Activated naive CD4-positive, alpha-beta T cell treated with anti-CD3 and anti-CD28 coated beads for 36 hours (primary cell): Measurements from ENCODE around the gene HDHD3. TPM values are rescaled to one million over a fixed set of nuclear protein-coding genes. Genes with fewer than 3 reads are reported as not detected.
"Not testable (repeated sequence)": the region's sequence is repeated elsewhere in the genome, so short reads cannot be mapped to it uniquely, and the experiment has no call there.

ENCODE experiments used
- CTCF ChIA-PET: fragments of 350-600 bp; sonication (Branson Sonifier 250); formaldehyde crosslinking; loops from one replicate; lab custom pipeline; 2021; ENCODE audit warnings: antibody characterized with exemption; lab: Charles Lee
- DNase-seq: peaks from one replicate; pipeline ENCODE4 v3.0.0-alpha.2; 2020
- H3K27ac Mint-ChIP-seq: one replicate; pipeline ENCODE4 v1.8.0; 2021; ENCODE audit warnings: mild to moderate bottlenecking, mixed read lengths
- H3K27me3 Mint-ChIP-seq: one replicate; pipeline ENCODE4 v1.8.0; 2021; ENCODE audit warnings: low read depth, mixed read lengths
- H3K36me3 Mint-ChIP-seq: one replicate; pipeline ENCODE4 v1.8.0; 2021; ENCODE audit warnings: low read depth, mixed read lengths
- H3K4me1 Mint-ChIP-seq: one replicate; pipeline ENCODE4 v1.8.0; 2021; ENCODE audit warnings: low read depth, mixed read lengths
- H3K4me3 Mint-ChIP-seq: one replicate; pipeline ENCODE4 v1.8.0; 2021; ENCODE audit warnings: mild to moderate bottlenecking, moderate library complexity, mixed read lengths
- H3K9me3 Mint-ChIP-seq: one replicate; pipeline ENCODE4 v1.8.0; 2021; ENCODE audit warnings: mixed read lengths
- intact Hi-C: fragments of 100-400 bp; cut with micrococcal nuclease; formaldehyde crosslinking; loops from one replicate; pipeline ENCODE4 v1.15.1; 2023
- total RNA-seq, 2 experiments: library from RNA; stranded (reverse); gene quantifications; one replicate each; pipeline ENCODE4 v1.2.3, GENCODE V29; 2021

Gene HDHD3, protein sequence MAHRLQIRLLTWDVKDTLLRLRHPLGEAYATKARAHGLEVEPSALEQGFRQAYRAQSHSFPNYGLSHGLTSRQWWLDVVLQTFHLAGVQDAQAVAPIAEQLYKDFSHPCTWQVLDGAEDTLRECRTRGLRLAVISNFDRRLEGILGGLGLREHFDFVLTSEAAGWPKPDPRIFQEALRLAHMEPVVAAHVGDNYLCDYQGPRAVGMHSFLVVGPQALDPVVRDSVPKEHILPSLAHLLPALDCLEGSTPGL
- total RNA-seq = 1 to 10 TPM; 8.9 to 9.5 TPM

DNA sequence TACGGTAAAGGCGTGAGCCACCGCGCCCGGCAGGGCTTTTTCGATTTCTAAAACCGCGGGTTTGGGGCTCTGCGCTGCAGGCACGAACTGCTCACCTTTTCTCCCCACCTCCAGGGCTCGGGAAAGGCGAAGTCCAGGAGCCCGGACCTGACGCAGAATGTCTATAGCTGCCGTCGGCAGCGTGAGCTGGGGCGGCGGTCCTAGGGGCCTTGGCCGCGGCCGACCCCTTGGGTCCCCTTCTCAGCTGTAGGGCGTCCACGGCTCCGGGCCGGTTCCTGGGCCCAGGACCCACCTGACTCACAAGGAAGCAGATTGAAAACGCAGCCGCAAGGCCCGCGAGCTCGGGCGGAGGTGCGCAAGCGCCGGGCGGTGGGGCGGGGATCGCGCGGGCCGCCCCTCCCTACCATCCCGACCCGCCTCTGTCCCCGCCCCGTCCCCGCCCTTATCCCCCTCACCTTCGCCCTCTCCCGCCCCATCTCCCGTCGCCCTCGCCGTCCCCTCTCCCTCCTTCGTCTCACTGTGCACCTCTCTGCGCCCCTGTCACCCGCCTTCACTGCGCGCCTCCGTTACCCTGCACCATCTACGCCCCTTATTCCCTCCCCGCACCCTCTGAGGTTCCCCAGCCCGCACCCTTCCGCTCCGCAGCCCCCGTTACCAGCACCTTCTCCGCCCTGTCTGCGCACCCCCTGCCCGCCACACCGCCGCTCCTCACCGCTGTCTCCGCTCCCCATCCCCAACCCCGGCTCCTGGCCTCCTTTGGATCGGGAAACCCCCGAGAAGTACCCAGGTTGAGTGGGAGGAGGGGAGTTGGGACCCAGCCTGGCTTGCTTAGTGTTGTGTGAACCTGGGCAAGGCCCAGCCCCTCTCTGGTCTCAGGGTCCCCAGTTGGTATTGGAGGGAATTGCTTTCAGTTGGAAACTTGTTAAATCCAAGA lies at the start of gene HDHD3:
Gene HDHD3, minus strand, starts transcription at position 353 of the 934 bp plus-strand sequence. CDS start 2,632 bp downstream, outside the sequence.
- intact Hi-C loops = loop anchor here (1.0 to 2.0 kb wide), 7 partner anchors 24 to 156 kb away; partner anchors contain the start of genes ALAD, C9orf43, CDC26 and FKBP15
- H3K27ac Mint-ChIP-seq = peak within 1 kb of the TSS; percentile 77
- H3K4me3 Mint-ChIP-seq = peak within 1 kb of the TSS; percentile 81
- peaks cover 17% of the 10 kb centered on the region for H3K4me1 Mint-ChIP-seq
- no peaks in the 10 kb centered on the region for H3K9me3 Mint-ChIP-seq
- H3K27me3 Mint-ChIP-seq = no peaks in the 10 kb centered on the region
- CTCF ChIA-PET = interaction anchor here (1.1 to 1.4 kb wide), 3 partner anchors 14 to 102 kb away, joined by 3 read pairs; partner anchors contain the start of genes CDC26 and PRPF4
- DNase-seq = peak; percentile 82
- H3K36me3 Mint-ChIP-seq = peaks cover 13% of the 10 kb centered on the region

DNA sequence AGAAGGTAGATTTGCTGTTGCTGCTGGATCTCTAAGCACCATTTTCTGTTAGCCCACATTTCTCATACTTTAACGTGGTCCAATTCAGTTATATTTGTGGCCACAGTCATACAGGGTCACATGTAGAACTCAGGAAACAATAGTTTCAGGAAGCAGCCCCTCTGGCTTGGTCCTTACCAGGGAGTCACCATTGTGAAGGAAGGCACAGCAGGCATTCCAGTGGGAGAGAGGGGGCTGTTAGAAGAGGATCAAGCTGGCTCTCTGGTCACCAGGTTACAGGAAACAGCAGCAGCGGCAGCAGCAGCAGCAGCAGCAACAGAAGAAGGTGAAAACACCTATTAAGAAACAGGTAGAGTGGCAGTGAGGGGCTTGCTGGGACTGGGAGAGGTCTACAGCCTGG lies 48.3 kb upstream of the HDHD3 start:
- H3K9me3 Mint-ChIP-seq = no peaks in the 10 kb centered on the region
- no peak overlapping the region for H3K27ac Mint-ChIP-seq
- CTCF ChIA-PET = no interaction called here

DNA sequence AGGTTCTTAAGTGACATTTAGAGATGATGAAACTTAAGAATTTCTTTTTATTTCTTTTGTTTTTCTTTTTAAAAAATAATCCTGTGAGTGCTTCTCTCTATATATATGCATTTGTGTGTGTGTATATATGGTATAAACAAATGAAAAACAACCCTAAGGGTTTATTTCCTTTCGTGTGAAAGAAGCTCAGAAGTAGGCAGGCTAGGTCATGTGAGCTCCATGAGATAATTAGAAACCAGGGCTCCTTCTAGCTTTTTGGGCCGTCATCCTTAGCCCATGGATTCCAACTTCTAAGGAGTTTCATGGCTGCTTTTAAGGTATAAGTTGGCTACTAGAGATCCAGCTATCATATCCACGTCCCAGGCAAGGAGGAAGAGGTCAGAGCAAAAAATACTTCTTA lies 44.9 kb upstream of the HDHD3 start:
- H3K27me3 Mint-ChIP-seq = peaks cover 4% of the 10 kb centered on the region

More for the DNA sequence above, 48.3 kb upstream of the HDHD3 start:
- H3K27me3 Mint-ChIP-seq = peaks cover 4% of the 10 kb centered on the region
- no peak overlapping the region for H3K4me3 Mint-ChIP-seq
- H3K4me1 Mint-ChIP-seq = no peaks in the 10 kb centered on the region
- DNase-seq = no peak
- intact Hi-C loops = no loop called here
- no peaks in the 10 kb centered on the region for H3K36me3 Mint-ChIP-seq

GRCh38 chr9:113417370-113417769 lies 40.6 kb upstream of the HDHD3 start:
- Mint-ChIP-seq H3K4me1 (no peaks in the 10 kb centered on the region), H3K27ac (no peak overlapping the region), H3K9me3 (no peaks in the 10 kb centered on the region), H3K36me3 (no peaks in the 10 kb centered on the region), H3K27me3 (no peaks in the 10 kb centered on the region), H3K4me3 (no peak overlapping the region)
- DNase-seq = no peak
- intact Hi-C loops = no loop called here
- CTCF ChIA-PET = no interaction called here

More for the DNA sequence above, 44.9 kb upstream of the HDHD3 start:
- Mint-ChIP-seq H3K9me3 (no peaks in the 10 kb centered on the region), H3K27ac (no peak overlapping the region), H3K36me3 (no peaks in the 10 kb centered on the region), H3K4me1 (no peaks in the 10 kb centered on the region), H3K4me3 (no peak overlapping the region)
- intact Hi-C loops = no loop called here
- CTCF ChIA-PET = interaction anchor here (0.7 to 1.5 kb wide), 3 partner anchors 12 to 167 kb away, joined by 3 to 4 read pairs (median 3); partner anchors contain the start of genes ALAD and POLE3
- DNase-seq = no peak

DNA sequence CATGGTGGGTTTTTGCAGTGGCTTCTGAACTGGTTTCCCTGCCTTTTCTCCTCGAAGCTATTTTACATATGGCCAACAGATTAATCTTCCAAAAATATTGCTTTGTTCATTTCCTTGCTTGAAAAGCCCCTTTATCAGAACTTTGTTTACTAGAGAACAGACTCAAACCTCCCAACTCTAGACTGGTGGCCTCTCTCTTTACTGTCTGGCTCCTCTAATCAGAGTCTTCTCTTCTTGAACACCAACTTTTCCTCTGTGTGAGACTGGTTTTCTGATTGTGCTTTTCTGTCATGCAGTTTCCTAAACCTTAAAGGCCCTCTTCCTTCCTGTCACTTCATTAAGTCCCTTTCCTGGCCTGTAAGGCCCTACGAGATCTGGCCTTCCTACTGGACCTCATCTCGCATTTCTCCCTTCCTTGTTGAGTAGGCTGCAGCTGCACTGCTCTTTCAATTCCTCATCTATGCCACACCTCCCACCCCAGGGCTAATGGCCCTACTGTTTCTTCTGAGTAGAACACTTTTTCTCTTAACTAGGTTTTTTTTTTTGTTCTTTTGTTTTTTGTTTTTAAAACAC lies 39.4 kb upstream of the HDHD3 start:
- CTCF ChIA-PET = interaction anchor here (1.2 kb wide), 1 partner anchor 167 kb away, joined by 3 read pairs; no protein-coding TSS in a partner anchor
- H3K4me1 Mint-ChIP-seq = peaks cover 6% of the 10 kb centered on the region
- H3K27me3 Mint-ChIP-seq = no peaks in the 10 kb centered on the region
- no peaks in the 10 kb centered on the region for H3K36me3 Mint-ChIP-seq
- no peaks in the 10 kb centered on the region for H3K9me3 Mint-ChIP-seq
- H3K27ac Mint-ChIP-seq = no peak overlapping the region
- no peak overlapping the region for H3K4me3 Mint-ChIP-seq
- intact Hi-C loops = no loop called here
- DNase-seq = no peak

DNA sequence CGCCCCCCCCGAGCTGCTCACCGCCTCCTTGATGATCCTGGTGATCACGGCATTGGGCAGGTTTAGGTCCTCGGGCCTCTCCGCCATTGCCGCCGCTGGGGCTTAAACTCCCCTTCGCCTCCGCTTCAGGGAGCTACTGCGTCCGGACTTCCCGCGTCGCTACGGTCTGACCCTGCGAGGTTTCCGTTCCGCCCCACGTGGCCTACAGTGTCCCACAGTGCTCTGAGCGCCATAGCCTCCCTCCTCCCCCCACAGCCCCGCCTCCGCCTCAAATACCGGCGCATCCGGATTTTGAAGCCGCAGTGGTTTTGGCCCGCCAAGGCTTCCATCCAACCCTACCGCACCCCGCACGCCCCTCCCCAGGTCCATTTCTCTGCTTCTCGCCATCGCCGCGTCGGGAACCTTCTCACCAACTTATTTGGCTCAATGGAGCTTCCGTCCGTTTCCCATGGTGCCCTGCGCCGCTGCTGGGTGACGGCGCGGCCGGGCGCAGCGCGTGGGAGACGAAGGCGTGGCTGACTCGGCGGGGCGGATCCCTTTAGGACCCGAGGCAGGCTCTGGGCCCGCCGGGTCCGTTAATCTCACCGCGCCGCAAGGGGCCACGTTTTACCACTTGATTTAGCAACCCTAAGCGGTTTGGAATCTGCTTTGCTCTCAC lies 33.5 kb upstream of the HDHD3 start, which contains the start of the genes C9orf43 and POLE3:
Gene C9orf43, plus strand, starts transcription at position 541 of the 658 bp plus-strand sequence. CDS start 2,747 bp downstream, outside the sequence.
Gene POLE3, minus strand, starts transcription at position 469 of the 658 bp plus-strand sequence. Its CDS starts 382 bp downstream, at position 87.
- Mint-ChIP-seq H3K9me3 (no peaks in the 10 kb centered on the region), H3K27me3 (no peaks in the 10 kb centered on the region), H3K36me3 (peaks cover 27% of the 10 kb centered on the region), H3K4me3 (peak within 1 kb of the TSS; percentile 99), H3K27ac (peak within 1 kb of the TSS; percentile 100), H3K4me1 (peaks cover 38% of the 10 kb centered on the region)
- intact Hi-C loops = loop anchor here (1.0 to 2.0 kb wide), 10 partner anchors 8 to 254 kb away; partner anchors contain the start of genes CDC26, FKBP15, PRPF4 and SLC31A1
- DNase-seq = peak; percentile 97
- CTCF ChIA-PET = interaction anchor here (0.6 to 2.4 kb wide), 10 partner anchors 9 to 245 kb away, joined by 3 to 13 read pairs (median 4); partner anchors contain the start of gene ALAD

DNA sequence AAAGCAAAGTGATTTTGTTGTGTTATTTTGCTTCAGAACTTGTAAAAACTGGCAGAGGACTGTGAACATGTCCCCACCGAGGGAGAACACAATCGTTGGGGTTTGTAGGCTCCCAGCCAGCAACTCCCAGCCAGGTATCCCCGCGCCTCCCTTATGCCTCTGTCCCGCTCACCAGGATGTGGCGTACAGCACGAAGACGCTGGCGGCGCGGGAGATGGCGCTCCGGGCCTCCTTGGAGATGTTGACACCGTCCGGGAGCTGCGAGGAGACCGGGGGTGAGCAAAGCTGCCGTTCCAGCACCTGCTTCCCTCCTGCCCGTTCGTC lies 33.1 kb upstream of the HDHD3 start:
- Mint-ChIP-seq H3K27ac (peak overlapping the region; percentile 100), H3K36me3 (peaks cover 27% of the 10 kb centered on the region), H3K9me3 (no peaks in the 10 kb centered on the region), H3K27me3 (no peaks in the 10 kb centered on the region), H3K4me3 (peak overlapping the region; percentile 99), H3K4me1 (peaks cover 38% of the 10 kb centered on the region)
- intact Hi-C loops = loop anchor here (1.0 to 2.0 kb wide), 10 partner anchors 8 to 253 kb away; partner anchors contain the start of genes CDC26, FKBP15, PRPF4 and SLC31A1
- CTCF ChIA-PET = interaction anchor here (0.6 to 2.4 kb wide), 9 partner anchors 8 to 245 kb away, joined by 3 to 13 read pairs (median 4); partner anchors contain the start of gene ALAD
- DNase-seq = no peak

- peak overlapping the region; percentile 100 for H3K27ac Mint-ChIP-seq
- intact Hi-C loops = no loop called here
- CTCF ChIA-PET = interaction anchor here (0.6 to 2.4 kb wide), 9 partner anchors 8 to 246 kb away, joined by 3 to 13 read pairs (median 4); partner anchors contain the start of genes ALAD, CDC26, PRPF4 and WDR31
- peaks cover 27% of the 10 kb centered on the region for H3K36me3 Mint-ChIP-seq
- no peaks in the 10 kb centered on the region for H3K9me3 Mint-ChIP-seq
- H3K4me1 Mint-ChIP-seq = peaks cover 38% of the 10 kb centered on the region
- peak overlapping the region; percentile 99 for H3K4me3 Mint-ChIP-seq
- H3K27me3 Mint-ChIP-seq = no peaks in the 10 kb centered on the region
- no peak for DNase-seq
Measured at GRCh38 chr9:113409481-113409880, 32.7 kb upstream of the HDHD3 start.

- peaks cover 37% of the 10 kb centered on the region for H3K4me1 Mint-ChIP-seq
- intact Hi-C loops = loop anchor here (1.0 kb wide), 2 partner anchors 98 to 133 kb away; no protein-coding TSS in a partner anchor
- not testable (repeated sequence) for H3K9me3 Mint-ChIP-seq, H3K4me3 Mint-ChIP-seq, H3K27me3 Mint-ChIP-seq
- H3K36me3 Mint-ChIP-seq = peaks cover 27% of the 10 kb centered on the region
- CTCF ChIA-PET = interaction anchor here (0.7 to 2.2 kb wide), 6 partner anchors 80 to 984 kb away, joined by 3 to 9 read pairs (median 6); partner anchors contain the start of genes CDC26 and PRPF4
- peak overlapping the region; percentile 83 for H3K27ac Mint-ChIP-seq
- peak; percentile 76 for DNase-seq
Measured at GRCh38 chr9:113406873-113407511, 30.2 kb upstream of the HDHD3 start.

DNA sequence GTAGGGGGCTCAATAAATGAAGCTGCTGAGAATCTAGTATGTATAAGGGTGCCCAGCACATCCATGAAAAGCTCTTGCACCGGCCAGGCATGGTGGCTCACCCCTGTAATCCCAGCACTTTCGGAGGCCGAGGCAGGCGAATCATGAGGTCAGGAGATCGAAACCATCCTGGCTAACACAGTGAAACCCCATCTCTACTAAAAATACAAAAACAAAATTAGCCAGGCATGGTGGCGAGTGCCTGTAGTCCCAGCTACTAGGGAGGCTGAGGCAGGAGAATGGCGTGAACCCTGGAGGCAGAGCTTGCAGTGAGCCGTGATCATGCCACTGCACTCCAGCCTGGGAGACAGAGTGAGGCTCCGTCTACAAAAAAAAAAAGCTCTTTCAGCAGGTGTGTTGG lies 29.6 kb upstream of the HDHD3 start:
- intact Hi-C loops, H3K4me3 Mint-ChIP-seq, DNase-seq, H3K27me3 Mint-ChIP-seq, H3K27ac Mint-ChIP-seq, H3K9me3 Mint-ChIP-seq: not testable (repeated sequence)
- H3K36me3 Mint-ChIP-seq = peaks cover 27% of the 10 kb centered on the region
- H3K4me1 Mint-ChIP-seq = peaks cover 38% of the 10 kb centered on the region
- CTCF ChIA-PET = interaction anchor here (0.6 to 1.9 kb wide), 6 partner anchors 79 to 176 kb away, joined by 3 to 7 read pairs (median 6); no protein-coding TSS in a partner anchor
